B cell (primary cell): ENCODE results near the gene CYP26B1.

Source experiments
- CTCF ChIP-seq: fragments of 200-600 bp; IDR thresholded peaks from one replicate; pipeline ENCODE4 v1.8.0; 2022; ENCODE audit warnings: antibody characterized with exemption, mild to moderate bottlenecking
- EZH2 ChIP-seq: IDR thresholded peaks from 2 replicates; pipeline ENCODE4 v1.6.1; 2012; ENCODE audit warnings: borderline replicate concordance, low read depth, mild to moderate bottlenecking, moderate library complexity, low read length; ENCODE audit not compliant: insufficient read depth, poor library complexity, severe bottlenecking

DNA sequence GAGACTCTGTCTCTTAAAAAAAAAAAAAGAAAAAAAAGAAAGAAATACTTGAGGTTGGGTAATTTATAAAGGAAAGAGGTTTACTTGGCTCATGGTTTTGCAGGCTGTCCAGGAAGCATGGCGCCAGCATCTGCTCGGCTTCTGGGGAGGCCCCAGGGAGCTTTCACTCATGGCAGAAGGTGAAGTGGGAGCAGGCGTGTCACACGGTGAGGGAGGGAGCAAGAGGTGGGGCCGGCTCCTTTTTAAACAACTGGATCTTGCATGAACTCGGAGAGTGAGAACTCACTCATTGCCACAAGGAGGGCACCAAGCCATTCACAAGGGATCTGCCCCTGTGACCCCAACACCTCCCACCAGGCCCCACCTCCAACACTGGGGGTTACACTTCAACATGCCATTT is 30.6 kb downstream of the CYP26B1 start:
- no peak for TF ChIP-seq CTCF
- no peak for TF ChIP-seq EZH2
